ENCODE measurements around the gene NME7. TPM values are rescaled to one million over a fixed set of nuclear protein-coding genes. Genes with fewer than 3 reads are reported as not detected.

Gene NME7
- total RNA-seq, 1 experiment from 2014 or later = 30.3 TPM

GRCh38 chr1:169202791-169203665 is 164.6 kb downstream of the NME7 start:
- in situ Hi-C loops (cut with HindIII; ENCODE audit: low pct_unique_long_range_greater_than_20kb, low sequenced_read_pairs) = no loop called here
- intact Hi-C loops (cut with micrococcal nuclease; ENCODE audit: unreplicated experiment) = no loop called here
- no TSS peak for BruUV-seq (replicated peaks)
- POLR2A ChIA-PET = no interaction called here
- CTCF ChIA-PET = no interaction called here
- Histone ChIP-seq H3K4me1 (ENCODE audit: control insufficient read depth, insufficient read depth, low read length) (no peaks in the 10 kb centered on the region), H3K27ac (ENCODE audit: low read length) (no peak overlapping the region), H3K36me3 (ENCODE audit: control insufficient read depth, insufficient read depth, low read length) (no peaks in the 10 kb centered on the region), H3K27me3 (ENCODE audit: control insufficient read depth, insufficient read depth, low read length) (no peaks in the 10 kb centered on the region), H3K9me3 (ENCODE audit: control insufficient read depth, insufficient read depth, low read depth, low read length) (no peaks in the 10 kb centered on the region), H3K4me3 (ENCODE audit: low read depth in 2 of 2, low read length in 2 of 2) (no peak overlapping the region)
- no peak for DNase-seq (ENCODE audit: low read depth, low spot score)
- ATAC-seq = no peak
- no peak for TF ChIP-seq CTCF (IDR thresholded peaks at IDR 0.05)
- TF ChIP-seq REST (IDR thresholded peaks at IDR 0.05; ENCODE audit: insufficient read depth in 1 of 2, low read depth in 2 of 2, low read length in 1 of 2) = no peak
- TF ChIP-seq TCF7L2 (IDR thresholded peaks at IDR 0.05; ENCODE audit: low read depth, low read length) = no peak
- no peak for TF ChIP-seq POLR2AphosphoS5 (IDR thresholded peaks at IDR 0.05; ENCODE audit: low read depth, low read length)
- no peak for TF ChIP-seq SIN3A (IDR thresholded peaks at IDR 0.05; ENCODE audit: borderline replicate concordance, insufficient read depth, low read depth, low read length)

- Histone ChIP-seq H3K27me3 (ENCODE audit: control insufficient read depth, insufficient read depth, low read length) (no peaks in the 10 kb centered on the region), H3K9me3 (ENCODE audit: control insufficient read depth, insufficient read depth, low read depth, low read length) (no peaks in the 10 kb centered on the region), H3K27ac (ENCODE audit: low read length) (no peak overlapping the region), H3K4me1 (ENCODE audit: control insufficient read depth, insufficient read depth, low read length) (no peaks in the 10 kb centered on the region), H3K4me3 (ENCODE audit: low read depth in 2 of 2, low read length in 2 of 2) (no peak overlapping the region), H3K36me3 (ENCODE audit: control insufficient read depth, insufficient read depth, low read length) (no peaks in the 10 kb centered on the region)
- POLR2A ChIA-PET = no interaction called here
- BruUV-seq (replicated peaks) = no TSS peak
- no peak for DNase-seq (ENCODE audit: low read depth, low spot score)
- TF ChIP-seq CTCF (IDR thresholded peaks at IDR 0.05) (no peak), TCF7L2 (IDR thresholded peaks at IDR 0.05; ENCODE audit: low read depth, low read length) (no peak), REST (IDR thresholded peaks at IDR 0.05; ENCODE audit: insufficient read depth in 1 of 2, low read depth in 2 of 2, low read length in 1 of 2) (no peak), POLR2AphosphoS5 (IDR thresholded peaks at IDR 0.05; ENCODE audit: low read depth, low read length) (no peak), SIN3A (IDR thresholded peaks at IDR 0.05; ENCODE audit: borderline replicate concordance, insufficient read depth, low read depth, low read length) (no peak)
- in situ Hi-C loops (cut with HindIII; ENCODE audit: low pct_unique_long_range_greater_than_20kb, low sequenced_read_pairs) = no loop called here
- intact Hi-C loops (cut with micrococcal nuclease; ENCODE audit: unreplicated experiment) = no loop called here
- CTCF ChIA-PET = no interaction called here
- no peak for ATAC-seq
Observed at GRCh38 chr1:169201084-169201619, 166.4 kb downstream of the NME7 start.
